Activated CD4-positive, alpha-beta T cell treated with anti-CD3 and anti-CD28 coated beads for 1 hour (primary cell): Measurements from ENCODE around the gene RRP7A.
"Not testable (repeated sequence)": the region's sequence is repeated elsewhere in the genome, so short reads cannot be mapped to it uniquely, and the experiment has no call there.

Experiments
- DNase-seq: peaks from one replicate; pipeline ENCODE4 v3.0.0-alpha.2; 2020

The RRP7A gene

DNA sequence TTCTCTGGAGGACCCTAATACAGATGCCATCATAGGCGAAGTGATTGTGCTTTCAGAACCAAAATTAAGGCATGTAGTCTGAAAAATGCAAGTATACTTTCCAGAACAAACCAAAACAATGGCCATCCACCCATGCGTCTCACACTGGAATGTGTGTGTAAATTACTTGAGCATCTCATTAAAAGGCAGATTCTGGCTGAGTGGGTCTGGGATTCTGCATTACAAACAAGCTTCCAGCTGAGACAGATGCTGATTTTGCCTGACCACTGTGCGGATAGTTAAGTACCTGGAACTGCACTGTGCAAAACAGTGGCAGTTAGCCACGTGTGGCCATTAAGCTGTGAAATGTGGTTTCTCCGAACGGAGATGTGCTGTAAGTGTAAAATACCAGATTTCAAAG lies 26.2 kb downstream of the RRP7A start:
- no peak for DNase-seq

GRCh38 chr22:42492323-42492690 lies 27.3 kb downstream of the RRP7A start:
- no peak for DNase-seq

GRCh38 chr22:42490243-42490832 lies 29.3 kb downstream of the RRP7A start:
- DNase-seq, result no peak

DNA sequence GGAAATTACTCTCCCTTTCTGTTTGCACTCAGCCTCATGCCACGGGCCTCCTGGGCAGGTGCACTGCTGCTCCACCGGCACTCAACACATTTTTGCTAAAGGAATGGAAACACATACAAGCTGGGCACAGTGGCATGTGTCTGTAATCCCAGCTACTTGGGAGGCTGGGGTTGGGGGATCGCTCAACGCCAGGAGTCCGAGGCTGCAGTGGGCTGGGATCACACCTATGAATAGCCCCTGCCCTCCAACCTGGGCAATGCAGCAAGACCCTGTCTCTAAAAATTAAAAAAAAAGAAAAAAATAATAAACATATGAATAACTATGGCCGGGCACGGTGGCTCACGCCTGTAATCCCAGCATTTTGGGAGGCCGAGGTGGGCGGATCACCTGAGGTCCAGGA lies 30.6 kb downstream of the RRP7A start:
- no peak for DNase-seq

DNA sequence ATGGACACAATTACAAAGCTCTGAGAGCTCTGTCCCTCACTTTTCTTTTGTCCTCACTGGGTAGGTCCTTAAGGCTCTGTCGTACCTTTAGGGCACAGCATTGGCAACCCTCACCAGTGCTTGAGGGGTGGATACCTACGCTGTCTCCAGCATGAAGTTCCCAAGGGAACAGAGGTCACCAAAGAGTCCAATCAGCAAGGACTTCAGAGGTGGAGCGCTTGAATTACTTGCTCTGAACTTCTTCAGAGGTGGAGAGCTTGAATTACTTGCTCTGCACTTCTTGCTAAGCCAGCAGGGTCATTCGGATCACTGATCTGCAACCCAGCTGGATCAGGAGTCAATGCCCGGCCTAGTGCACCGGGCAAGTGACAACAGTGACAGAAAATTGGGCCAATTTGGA lies 35.1 kb downstream of the RRP7A start:
- no peak for DNase-seq

DNA sequence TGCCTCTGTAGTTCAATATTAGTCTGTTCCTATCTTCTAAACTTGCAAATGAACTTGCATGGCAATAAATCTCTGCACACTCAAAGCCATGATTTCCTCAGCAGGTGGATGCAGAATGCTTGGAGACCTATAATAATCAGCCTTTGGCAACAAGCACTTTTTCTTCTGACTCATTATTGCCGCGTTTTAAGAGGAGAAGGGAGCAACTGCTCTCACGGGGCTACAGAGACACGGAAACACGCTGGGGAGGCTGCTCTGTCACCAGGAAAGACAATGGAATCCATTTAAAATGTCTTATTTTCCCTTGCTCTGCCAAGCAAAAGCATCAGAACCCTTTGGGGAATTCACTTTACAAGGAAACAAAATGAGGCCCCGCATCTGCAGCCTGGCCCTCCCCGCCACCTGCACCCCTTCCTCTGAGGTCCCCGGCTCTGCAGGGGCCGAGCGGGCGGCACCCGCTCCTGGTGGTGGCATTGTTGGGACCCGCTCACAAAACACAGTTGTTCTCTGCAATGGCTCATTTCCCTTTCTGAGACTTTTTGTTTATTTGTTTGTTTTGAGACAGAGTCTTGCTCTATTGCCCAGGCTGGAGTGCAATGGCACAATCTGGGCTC lies 35.9 kb downstream of the RRP7A start:
- not testable (repeated sequence) for DNase-seq

DNA sequence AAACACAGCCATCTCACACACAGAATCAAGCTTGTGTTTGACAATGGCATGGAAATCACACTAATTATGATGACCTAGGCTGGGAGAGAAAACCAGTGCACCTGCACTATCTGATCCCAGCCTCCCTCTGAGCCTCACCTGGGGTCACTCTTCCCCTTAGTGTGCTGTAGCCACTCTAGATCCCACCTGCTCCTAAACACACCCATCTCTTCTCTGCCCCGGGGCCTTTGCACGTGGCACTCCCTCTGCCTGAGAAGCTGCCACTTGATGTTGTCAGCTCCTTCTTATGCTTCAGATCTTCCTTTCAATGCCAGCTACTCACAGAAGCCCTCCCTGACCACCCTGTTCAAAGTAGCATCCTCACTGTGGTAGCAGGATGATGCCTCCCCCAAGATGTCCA lies 44.5 kb downstream of the RRP7A start:
- no peak for DNase-seq

- no peak for DNase-seq
These were observed 46.0 kb downstream of the RRP7A start for GRCh38 chr22:42473484-42474193.

DNA sequence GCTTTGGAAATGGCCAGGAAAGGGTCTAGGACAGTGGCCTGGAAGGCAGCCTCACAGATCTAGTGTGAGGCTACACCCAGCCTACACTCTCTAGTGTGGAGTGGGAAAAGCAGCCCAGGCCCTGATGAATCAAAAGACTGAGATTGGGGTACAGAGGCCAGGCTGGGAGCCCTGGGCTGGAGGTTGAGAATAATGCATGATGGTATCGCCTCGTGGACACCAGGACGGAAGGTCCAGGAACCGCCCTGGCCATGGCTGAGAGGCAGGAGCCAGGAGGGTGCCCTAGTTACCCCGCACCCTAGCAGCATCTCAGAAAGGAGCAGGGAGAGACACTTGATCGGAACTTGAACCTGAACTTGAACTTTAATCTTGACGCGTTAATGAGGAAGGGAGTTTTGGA lies 46.9 kb downstream of the RRP7A start:
- no peak for DNase-seq

- no peak for DNase-seq
These were observed 48.2 kb downstream of the RRP7A start for GRCh38 chr22:42471441-42471840.

- no peak for DNase-seq
These were observed 49.1 kb downstream of the RRP7A start for GRCh38 chr22:42470366-42471082.

GRCh38 chr22:42468841-42469240 lies 50.8 kb downstream of the RRP7A start:
- no peak for DNase-seq

GRCh38 chr22:42462016-42462415 lies 57.6 kb downstream of the RRP7A start:
- no peak for DNase-seq

GRCh38 chr22:42461511-42461910 lies 58.1 kb downstream of the RRP7A start:
- no peak for DNase-seq
